Neural cell (in vitro differentiated cells): ENCODE results near the gene RHOT1. TPM values are rescaled to one million over a fixed set of nuclear protein-coding genes. Genes with fewer than 3 reads are reported as not detected.
A peak's percentile ranks its signal among the peaks of the same experiment; 100 is the strongest.
"Not testable (repeated sequence)": the region's sequence is repeated elsewhere in the genome, so short reads cannot be mapped to it uniquely, and the experiment has no call there.

Source experiments
- H2AFZ ChIP-seq: fragments of 200-600, 300-800 bp; sonication (generic), shearing (Covaris generic); 2 replicates; pipeline ENCODE4 v1.6.0; 2014; ENCODE audit warnings: low read depth, mild to moderate bottlenecking, antibody characterized with exemption, low read length, moderate library complexity
- H3F3A ChIP-seq: fragments of 200-600 bp; shearing (Covaris generic); 2 replicates; pipeline ENCODE4 v1.6.1; 2016; ENCODE audit warnings: mild to moderate bottlenecking, moderate library complexity, mixed read lengths, antibody characterized with exemption, low read length; ENCODE audit not compliant: insufficient read depth, poor library complexity, severe bottlenecking
- H3K27ac ChIP-seq: fragments of 200-600, 300-800 bp; sonication (generic), shearing (Covaris generic); 2 replicates; pipeline ENCODE4 v1.5.1; 2014; ENCODE audit warnings: mild to moderate bottlenecking, low read length, moderate library complexity
- H3K27me3 ChIP-seq: fragments of 300-800, 200-600 bp; sonication (generic), shearing (Covaris generic); 2 replicates; pipeline ENCODE4 v1.6.0; 2014; ENCODE audit warnings: mild to moderate bottlenecking, low read depth, low read length, moderate library complexity; ENCODE audit not compliant: insufficient read depth
- H3K36me3 ChIP-seq: fragments of 300-800, 200-600 bp; sonication (generic), shearing (Covaris generic); 2 replicates; pipeline ENCODE4 v1.5.1; 2014; ENCODE audit warnings: mild to moderate bottlenecking, antibody characterized with exemption, low read length, moderate library complexity; ENCODE audit not compliant: insufficient read depth
- H3K4me2 ChIP-seq: fragments of 300-800, 200-600 bp; sonication (generic), shearing (Covaris generic); 2 replicates; pipeline ENCODE4 v1.6.0; 2014; ENCODE audit warnings: mild to moderate bottlenecking, low read length
- H3K4me3 ChIP-seq: fragments of 300-800, 200-600 bp; sonication (generic), shearing (Covaris generic); 2 replicates; pipeline ENCODE4 v1.5.1; 2014; ENCODE audit warnings: mild to moderate bottlenecking, low read length, moderate library complexity
- H3K79me2 ChIP-seq: fragments of 200-600 bp; shearing (Covaris generic); replicated peaks from 2 replicates; pipeline ENCODE4 v1.6.0; 2014; ENCODE audit warnings: mild to moderate bottlenecking, low read length, moderate library complexity; ENCODE audit not compliant: insufficient read depth
- H3K9ac ChIP-seq: fragments of 300-800, 200-600 bp; sonication (generic), shearing (Covaris generic); 2 replicates; pipeline ENCODE4 v1.6.1; 2016; ENCODE audit warnings: mild to moderate bottlenecking, low read length, mixed read lengths
- H3K9me2 ChIP-seq: fragments of 200-600 bp; shearing (Covaris generic); 2 replicates; pipeline ENCODE4 v1.6.1; 2016; ENCODE audit warnings: mild to moderate bottlenecking, low read length, mixed read lengths; ENCODE audit not compliant: insufficient read depth
- H3K9me3 ChIP-seq: fragments of 200-600, 300-800 bp; sonication (generic), shearing (Covaris generic); 2 replicates; pipeline ENCODE4 v1.6.1; 2016; ENCODE audit warnings: mild to moderate bottlenecking, mixed run types, low read length, moderate library complexity, mixed read lengths
- H4K20me1 ChIP-seq: fragments of 200-600 bp; shearing (Covaris generic); 2 replicates; pipeline ENCODE4 v1.6.1; 2016; ENCODE audit warnings: mild to moderate bottlenecking, mixed run types; ENCODE audit not compliant: insufficient read depth
- EP300 ChIP-seq: fragments of 450-650 bp; conservative IDR thresholded peaks from 2 replicates; pipeline ENCODE4 v1.6.1; 2014; ENCODE audit warnings: antibody characterized with exemption, mild to moderate bottlenecking, moderate library complexity; ENCODE audit not compliant: poor library complexity, severe bottlenecking
- EZH2 ChIP-seq: fragments of 200-600, 300-800 bp; shearing (Covaris generic), sonication (generic); IDR thresholded peaks from 2 replicates; pipeline ENCODE4 v1.6.1; 2014; ENCODE audit warnings: antibody characterized with exemption, low read length, borderline replicate concordance, mild to moderate bottlenecking; ENCODE audit not compliant: insufficient read depth, poor library complexity, severe bottlenecking
- MXI1 ChIP-seq: fragments of 450-650 bp; conservative IDR thresholded peaks from 2 replicates; pipeline ENCODE4 v1.6.1; 2014; ENCODE audit warnings: antibody characterized with exemption, mild to moderate bottlenecking; ENCODE audit not compliant: poor library complexity, severe bottlenecking
- POLR2AphosphoS5 ChIP-seq: IDR thresholded peaks from 2 replicates; pipeline ENCODE4 v1.6.1; 2012
- RAD21 ChIP-seq: fragments of 450-650 bp; conservative IDR thresholded peaks from 2 replicates; pipeline ENCODE4 v1.6.1; 2014; ENCODE audit warnings: antibody characterized with exemption, mild to moderate bottlenecking, moderate library complexity
- REST ChIP-seq: IDR thresholded peaks from 2 replicates; pipeline ENCODE4 v1.6.1; 2012; ENCODE audit warnings: borderline replicate concordance
- SMC3 ChIP-seq: fragments of 450-650 bp; conservative IDR thresholded peaks from 2 replicates; pipeline ENCODE4 v1.6.1; 2014; ENCODE audit warnings: antibody characterized with exemption, mild to moderate bottlenecking, moderate library complexity; ENCODE audit not compliant: poor library complexity
- TAF1 ChIP-seq: IDR thresholded peaks from 2 replicates; pipeline ENCODE4 v1.6.1; 2012; ENCODE audit warnings: low read depth
- polyA plus RNA-seq: library from polyadenylated mRNA; depleted of rRNA; stranded (reverse); fragments of >200 nt; gene quantifications from 2 replicates; pipeline ENCODE4 v1.2.3, GENCODE V29; 2014
- TF ChIP-seq, protein P1 (sequence below): fragments of 450-650 bp; IDR thresholded peaks from 2 replicates; pipeline ENCODE4 v1.5.1; 2014; ENCODE audit warnings: antibody characterized with exemption, mild to moderate bottlenecking, moderate library complexity; ENCODE audit not compliant: poor library complexity, severe bottlenecking

RHOT1 gene
- polyA plus RNA-seq, 1 donor from 2014 or later, result 99.1 TPM

DNA sequence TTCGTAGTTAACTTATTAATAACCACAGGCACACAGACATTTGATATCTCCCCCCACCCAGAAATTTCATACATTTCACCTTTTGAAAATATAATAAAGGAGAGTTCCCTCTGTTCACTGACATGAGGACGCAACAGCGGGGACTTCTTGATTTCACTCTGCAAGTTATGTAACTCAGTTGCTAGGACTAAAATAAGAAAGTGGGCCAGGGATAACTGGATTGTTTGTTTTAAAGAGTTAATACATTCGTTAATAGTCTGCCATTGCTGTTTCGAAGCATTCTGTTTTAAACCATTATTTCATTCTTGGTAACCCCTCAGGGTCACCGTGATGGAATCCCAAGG is 1.2 kb downstream of the RHOT1 start:
- H3K27ac ChIP-seq, result no peak overlapping the region
- H3K79me2 ChIP-seq, result peaks cover 32% of the 10 kb centered on the region
- H3K9ac ChIP-seq, result peak overlapping the region; percentile 91

GRCh38 chr17:32144442-32144841 is 2.1 kb downstream of the RHOT1 start:
- not testable (repeated sequence) for H3K36me3 ChIP-seq, H3K9me3 ChIP-seq, H2AFZ ChIP-seq, H3F3A ChIP-seq, H3K9ac ChIP-seq, H4K20me1 ChIP-seq, H3K4me2 ChIP-seq, H3K9me2 ChIP-seq, H3K27ac ChIP-seq, H3K27me3 ChIP-seq
- Histone ChIP-seq H3K79me2 (peaks cover 32% of the 10 kb centered on the region), H3K4me3 (peak overlapping the region; percentile 96)

More for the DNA sequence above, 1.2 kb downstream of the RHOT1 start:
- Histone ChIP-seq H3K4me2 (peak overlapping the region; percentile 65), H3K9me3 (no peaks in the 10 kb centered on the region), H2AFZ (no peak overlapping the region), H3K27me3 (no peaks in the 10 kb centered on the region), H4K20me1 (no peaks in the 10 kb centered on the region), H3K9me2 (no peaks in the 10 kb centered on the region), H3F3A (no peaks in the 10 kb centered on the region), H3K36me3 (no peaks in the 10 kb centered on the region), H3K4me3 (peak overlapping the region; percentile 96)
- TF ChIP-seq, protein P1, sequence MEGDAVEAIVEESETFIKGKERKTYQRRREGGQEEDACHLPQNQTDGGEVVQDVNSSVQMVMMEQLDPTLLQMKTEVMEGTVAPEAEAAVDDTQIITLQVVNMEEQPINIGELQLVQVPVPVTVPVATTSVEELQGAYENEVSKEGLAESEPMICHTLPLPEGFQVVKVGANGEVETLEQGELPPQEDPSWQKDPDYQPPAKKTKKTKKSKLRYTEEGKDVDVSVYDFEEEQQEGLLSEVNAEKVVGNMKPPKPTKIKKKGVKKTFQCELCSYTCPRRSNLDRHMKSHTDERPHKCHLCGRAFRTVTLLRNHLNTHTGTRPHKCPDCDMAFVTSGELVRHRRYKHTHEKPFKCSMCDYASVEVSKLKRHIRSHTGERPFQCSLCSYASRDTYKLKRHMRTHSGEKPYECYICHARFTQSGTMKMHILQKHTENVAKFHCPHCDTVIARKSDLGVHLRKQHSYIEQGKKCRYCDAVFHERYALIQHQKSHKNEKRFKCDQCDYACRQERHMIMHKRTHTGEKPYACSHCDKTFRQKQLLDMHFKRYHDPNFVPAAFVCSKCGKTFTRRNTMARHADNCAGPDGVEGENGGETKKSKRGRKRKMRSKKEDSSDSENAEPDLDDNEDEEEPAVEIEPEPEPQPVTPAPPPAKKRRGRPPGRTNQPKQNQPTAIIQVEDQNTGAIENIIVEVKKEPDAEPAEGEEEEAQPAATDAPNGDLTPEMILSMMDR, result no peak
- TF ChIP-seq EP300 (no peak), REST (no peak), MXI1 (no peak), SMC3 (no peak), TAF1 (no peak), POLR2AphosphoS5 (no peak), RAD21 (no peak), EZH2 (no peak)

- Histone ChIP-seq H3K4me2 (no peak overlapping the region), H3K4me3 (no peak overlapping the region), H3K27me3 (no peaks in the 10 kb centered on the region), H4K20me1 (no peaks in the 10 kb centered on the region), H3F3A (no peaks in the 10 kb centered on the region), H3K79me2 (peaks cover 43% of the 10 kb centered on the region), H3K36me3 (peaks cover 2% of the 10 kb centered on the region), H3K27ac (no peak overlapping the region), H3K9ac (no peak overlapping the region), H3K9me3 (no peaks in the 10 kb centered on the region), H3K9me2 (no peaks in the 10 kb centered on the region), H2AFZ (no peak overlapping the region)
- no peak for TF ChIP-seq POLR2AphosphoS5
- no peak for TF ChIP-seq TAF1
- no peak for TF ChIP-seq REST
- TF ChIP-seq MXI1, result no peak
- no peak for TF ChIP-seq RAD21
- no peak for TF ChIP-seq EP300
- TF ChIP-seq SMC3, result no peak
- TF ChIP-seq, protein P1, result no peak
- no peak for TF ChIP-seq EZH2
These were observed 6.0 kb downstream of the RHOT1 start for GRCh38 chr17:32148351-32148750.
